ENCODE results near the gene SHC2.
"Not testable (repeated sequence)": the region's sequence is repeated elsewhere in the genome, so short reads cannot be mapped to it uniquely, and the experiment has no call there.

SHC2 gene

DNA sequence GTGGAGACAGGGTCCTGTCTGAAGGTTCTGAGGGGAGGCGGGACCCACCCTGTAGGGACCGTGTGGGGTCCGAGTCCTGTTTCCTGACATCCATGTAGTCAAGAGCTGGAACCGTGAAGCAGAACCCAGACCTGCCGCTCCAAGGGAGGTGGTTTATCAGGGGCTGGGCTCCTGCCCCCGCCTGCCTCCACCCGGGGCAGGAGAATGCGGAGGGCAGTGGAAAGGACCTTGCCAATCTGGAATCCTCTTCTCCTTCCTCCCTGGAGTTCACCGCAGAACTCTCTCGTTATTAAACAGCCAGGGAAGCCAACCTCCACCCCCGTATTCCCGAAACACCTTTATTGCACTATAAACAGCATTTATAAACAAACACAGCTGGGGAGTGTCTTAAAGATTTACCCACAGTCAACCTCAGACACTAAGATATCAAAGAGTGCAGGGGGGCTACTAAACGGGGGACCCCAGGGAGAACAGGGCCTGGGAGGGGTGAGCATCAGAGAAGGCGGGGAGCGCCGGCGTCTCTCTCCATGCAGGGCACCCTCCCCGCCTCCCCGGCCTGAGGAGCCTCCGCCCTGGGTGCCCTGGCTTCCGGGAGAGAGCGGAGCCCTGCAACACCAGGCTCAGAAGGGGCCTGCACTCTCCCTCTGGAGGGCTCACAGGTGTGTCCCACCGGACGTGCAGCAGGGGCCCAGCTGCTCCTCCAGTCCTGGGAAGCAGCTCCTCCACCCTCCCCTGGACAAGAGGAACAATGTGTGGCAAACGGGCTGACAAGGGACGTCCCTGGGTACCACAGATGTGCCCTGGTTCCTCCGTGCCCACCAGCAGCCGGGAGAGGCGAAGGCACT is 55.5 kb downstream of the SHC2 start:
- no peak for DNase-seq

DNA sequence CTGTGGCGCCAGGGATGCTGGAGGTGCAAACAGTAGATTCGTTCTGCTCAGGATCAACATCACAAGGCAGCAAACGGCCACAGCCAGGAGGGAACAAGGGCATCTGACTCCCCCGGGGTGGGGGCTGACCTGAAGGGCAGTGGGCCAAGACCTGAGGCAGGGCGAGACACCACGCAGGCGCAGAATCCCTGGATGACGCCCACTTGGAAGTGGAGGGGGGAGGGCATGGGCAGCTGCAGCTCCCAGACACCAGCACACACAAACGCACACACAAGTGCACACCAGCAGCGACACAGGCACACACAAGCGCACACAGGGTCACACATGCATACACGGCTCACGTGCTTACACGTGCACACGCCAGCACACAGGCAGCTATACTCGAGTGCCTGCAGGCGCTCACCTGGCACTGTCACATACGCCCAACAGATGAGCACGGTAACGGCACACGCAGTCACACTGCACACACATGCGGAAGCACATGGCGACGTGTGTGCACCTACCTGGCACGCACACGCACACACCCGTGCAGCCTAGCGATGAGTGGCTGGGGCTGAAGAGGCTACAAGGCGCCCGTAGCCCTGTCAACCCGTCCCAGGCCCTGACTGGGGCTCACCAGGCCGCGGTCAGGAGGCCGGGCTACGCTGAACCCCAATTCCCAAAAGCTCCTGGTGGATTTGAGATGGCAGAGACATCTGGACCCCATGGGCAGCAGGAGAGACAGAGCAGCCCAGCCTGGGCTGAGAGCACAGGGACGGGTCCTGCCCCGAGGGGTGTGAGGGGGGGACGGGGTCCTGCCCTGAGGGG is 57.4 kb downstream of the SHC2 start:
- DNase-seq, result no peak

DNA sequence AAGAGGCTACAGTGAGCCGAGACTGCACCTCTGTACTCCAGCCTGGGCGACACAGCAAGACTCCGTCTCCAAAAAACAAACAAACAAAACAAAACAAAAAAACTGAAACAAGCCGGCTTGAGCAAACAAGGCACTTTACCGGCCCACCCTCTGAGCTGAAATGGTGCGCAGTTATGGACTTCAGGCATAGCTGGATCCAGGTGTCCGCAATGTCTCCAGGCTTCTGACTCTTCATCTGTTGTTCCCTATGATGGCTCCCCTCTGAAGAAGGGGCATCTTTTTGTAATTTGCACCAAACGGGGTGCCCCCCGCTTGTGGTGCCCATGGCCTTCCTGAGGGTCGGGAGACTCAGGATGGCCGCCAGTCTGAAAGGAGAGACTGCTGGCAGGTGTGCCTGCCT is 58.0 kb downstream of the SHC2 start:
- no peak for DNase-seq

DNA sequence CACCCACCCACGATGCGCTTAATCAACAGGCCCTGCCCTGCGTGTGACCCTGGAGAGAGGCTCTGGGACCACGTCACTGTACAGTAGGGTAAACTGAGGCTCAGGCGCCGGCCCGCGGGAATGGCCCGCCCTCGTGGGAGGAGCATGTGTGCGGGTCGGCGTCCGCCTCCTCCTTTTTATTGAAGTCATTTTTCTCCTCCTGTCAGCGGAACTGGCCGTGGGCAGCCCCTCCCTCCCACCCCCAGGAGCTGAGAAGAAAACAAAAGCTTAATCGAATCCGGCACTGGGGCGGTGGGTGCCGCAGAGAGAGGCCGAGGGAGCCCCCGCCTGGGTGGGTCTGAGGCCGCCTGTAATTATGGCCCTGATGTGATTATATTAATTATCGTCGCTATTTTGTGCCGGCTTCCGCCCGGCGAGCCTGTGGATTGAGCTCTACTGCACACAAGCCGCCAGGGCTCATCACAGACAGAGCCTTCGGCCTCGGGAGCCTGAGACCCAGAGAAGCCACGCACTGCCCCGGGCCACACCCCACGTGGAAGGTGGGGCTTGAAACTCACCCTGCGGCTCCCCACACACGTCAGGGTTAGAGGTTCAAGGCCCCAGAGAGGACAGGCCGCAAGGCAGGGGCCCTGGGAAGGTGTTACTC is 58.8 kb downstream of the SHC2 start:
- no peak for DNase-seq

DNA sequence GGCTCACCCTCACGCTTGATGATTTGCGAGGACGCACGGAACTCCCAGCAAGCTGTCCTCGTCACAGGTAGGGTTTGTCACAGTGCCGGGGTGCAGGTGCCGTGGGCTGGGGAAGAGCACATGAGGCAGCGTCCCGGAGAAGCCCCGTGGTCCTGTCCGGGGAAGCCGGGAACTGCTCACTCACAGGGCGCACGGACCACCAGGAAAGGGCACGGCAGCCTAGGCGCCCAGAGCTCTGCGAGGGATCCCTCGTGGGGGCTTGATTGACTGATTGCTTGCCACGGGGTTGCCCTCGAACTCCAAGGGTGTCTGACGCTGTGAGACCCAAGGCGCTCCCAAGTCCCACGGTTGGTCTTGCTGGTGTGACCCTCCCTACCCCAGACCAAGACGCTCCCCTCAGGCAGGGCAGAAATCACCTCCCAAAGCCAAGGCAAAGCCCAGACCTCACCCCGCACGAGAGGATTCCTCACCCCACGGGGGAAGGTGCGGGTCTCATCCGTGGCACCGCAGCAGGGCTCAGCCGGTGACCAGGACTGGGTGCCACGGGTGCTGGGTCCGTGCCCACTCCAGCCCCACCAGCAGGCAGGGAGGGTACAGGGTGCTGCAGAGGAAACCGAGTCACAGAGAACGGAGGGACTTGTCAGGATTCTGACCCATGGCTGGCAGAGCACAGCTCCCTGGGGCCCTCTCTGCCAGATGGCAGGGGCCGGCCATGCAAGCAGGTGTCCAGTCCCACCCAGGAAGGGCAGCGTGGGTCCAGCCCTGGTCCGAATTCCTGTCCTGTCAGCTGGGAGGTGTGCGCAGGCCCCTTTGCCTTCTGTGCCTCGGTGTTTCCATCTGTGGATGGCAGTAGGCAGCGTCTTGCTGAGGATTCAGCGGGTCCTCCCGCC is 59.6 kb downstream of the SHC2 start:
- DNase-seq, result no peak

DNA sequence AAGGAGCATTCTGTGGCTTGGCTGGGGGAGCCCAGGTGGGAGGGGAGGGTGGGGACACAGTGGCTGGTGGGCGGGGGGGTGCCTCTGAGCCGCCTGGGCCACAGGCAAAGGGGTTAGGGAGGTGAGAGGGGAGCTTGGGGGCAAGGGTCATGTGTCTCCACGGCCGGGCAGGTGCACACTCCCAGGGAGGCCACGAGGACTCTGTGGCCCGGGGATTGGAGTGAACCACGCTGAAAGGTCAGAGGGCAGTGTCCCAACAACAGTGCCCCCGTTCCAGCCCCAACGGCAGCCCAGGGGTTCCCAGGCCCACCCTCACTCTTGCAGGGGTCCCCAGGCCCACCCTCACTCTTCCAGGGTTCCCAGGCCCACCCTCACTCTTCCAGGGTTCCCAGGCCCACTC is 61.5 kb downstream of the SHC2 start:
- no peak for DNase-seq

DNA sequence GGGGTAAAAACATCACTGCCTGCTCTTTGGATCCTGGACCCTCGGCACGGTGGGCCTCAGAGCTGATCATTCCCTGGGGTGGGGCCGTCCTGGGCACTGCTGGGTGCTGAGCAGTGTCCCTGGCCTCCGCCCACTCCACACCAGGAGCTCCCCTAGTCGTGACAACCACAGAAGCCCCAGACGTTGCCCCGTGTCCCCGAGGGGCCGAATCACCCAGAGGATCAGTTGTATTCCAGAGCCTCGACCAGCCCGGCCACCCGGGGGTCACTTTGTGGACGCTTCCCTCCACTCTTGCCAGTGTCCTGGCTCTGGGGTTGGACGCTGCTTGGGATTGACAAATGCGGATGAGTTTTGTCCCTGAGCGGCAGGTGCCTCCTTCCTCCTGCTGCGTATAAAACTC is 62.1 kb downstream of the SHC2 start:
- no peak for DNase-seq

DNA sequence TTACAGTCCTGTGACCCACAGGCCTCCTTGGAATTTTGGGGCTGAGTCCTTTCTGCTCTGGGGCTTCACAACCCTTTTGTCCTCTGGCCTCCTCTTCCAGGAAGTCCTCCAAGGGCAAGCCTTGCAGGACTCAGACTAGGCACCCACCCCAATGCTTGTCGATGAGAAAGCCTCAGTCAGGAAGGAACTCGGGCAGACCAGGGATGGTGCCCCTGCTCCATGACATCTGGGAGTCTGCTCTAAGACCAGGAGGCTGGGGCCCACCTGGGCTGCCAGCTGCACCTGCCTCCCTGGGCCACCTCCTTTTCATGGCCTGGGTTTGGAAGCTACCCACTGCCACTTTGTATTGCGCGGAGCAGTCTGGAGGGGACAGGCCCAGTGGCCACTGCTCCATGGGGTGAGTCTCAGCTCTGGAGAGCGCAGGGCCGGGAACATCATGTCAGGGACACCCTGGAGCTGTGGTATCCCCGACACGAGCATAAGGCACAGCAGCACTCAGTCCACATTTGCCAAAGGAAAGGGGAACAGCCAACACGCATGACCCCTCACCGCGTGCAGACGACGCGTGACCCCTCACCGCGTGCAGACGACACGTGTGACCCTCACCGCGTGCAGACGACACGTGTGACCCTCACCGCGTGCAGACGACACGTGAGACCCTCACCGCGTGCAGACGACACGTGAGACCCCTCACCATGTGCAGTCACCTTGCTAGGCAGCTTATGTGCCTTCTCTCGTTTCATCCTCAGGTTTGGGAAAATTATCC is 62.7 kb downstream of the SHC2 start:
- DNase-seq, result no peak

DNA sequence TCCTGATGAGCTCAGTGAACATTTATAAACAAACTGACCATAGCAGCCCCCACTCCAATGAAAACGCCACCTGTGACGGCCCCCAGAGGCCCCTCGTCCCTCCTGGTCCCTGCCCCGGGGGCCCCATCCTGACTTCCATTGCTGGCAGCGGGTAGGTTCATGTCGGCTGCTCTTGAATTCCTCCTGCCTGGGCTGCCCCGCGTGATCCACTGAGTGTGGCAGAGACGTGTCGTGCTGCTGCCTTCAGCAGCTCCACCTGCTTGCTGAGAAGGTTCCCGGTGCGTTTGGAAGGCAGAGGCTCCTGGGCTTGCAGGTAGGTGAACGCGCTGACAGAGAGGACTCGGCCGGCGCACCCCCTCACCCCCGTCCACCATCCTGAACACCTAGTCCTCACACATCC is 63.5 kb downstream of the SHC2 start:
- no peak for DNase-seq

DNA sequence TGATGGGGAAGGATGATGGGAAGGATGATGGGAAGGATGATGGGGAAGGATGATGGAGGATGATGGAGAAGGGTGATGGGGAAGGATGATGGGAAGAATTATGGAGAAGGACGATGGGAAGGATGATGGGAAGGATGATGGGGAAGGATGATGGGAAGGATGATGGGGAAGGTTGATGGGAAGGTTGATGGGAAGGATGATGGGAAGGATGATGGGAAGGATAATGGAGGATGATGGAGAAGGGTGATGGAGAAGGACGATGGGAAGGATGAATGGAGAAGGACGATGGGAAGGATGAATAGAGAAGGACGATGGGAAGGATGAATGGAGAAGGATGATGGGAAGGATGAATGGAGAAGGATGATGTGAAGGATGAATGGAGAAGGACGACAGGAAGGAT is 65.4 kb downstream of the SHC2 start:
- no peak for DNase-seq

DNA sequence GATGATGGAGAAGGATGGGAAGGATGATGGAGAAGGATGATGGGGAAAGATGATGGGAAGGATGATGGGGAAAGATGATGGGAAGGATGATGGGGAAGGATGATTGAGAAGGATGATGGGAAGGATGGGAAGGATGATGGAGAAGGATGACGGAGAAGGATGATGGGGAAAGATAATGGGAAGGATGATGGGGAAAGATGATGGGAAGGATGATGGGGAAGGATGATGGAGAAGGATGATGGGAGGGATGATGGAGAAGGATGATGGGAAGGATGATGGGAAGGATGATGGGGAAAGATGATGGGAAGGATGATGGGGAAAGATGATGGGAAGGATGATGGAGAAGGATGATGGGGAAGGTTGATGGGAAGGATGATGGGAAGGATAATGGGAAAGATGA is 66.0 kb downstream of the SHC2 start:
- DNase-seq, result not testable (repeated sequence)

DNA sequence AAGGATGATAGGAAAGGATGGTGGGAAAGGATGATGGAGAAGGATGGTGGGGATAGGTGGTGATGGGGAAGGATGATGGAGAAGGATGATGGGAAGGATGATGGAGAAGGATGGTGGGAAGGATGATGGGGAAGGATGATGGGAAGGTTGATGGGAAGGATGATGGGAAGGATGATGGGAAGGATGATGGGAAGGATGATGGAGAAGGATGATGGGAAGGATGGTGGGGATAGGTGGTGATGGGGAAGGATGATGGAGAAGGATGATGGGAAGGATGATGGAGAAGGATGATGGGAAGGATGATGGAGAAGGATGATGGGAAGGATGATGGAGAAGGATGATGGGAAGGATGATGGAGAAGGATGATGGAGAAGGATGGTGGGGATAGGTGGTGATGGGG is 67.3 kb downstream of the SHC2 start:
- DNase-seq, result not testable (repeated sequence)

DNA sequence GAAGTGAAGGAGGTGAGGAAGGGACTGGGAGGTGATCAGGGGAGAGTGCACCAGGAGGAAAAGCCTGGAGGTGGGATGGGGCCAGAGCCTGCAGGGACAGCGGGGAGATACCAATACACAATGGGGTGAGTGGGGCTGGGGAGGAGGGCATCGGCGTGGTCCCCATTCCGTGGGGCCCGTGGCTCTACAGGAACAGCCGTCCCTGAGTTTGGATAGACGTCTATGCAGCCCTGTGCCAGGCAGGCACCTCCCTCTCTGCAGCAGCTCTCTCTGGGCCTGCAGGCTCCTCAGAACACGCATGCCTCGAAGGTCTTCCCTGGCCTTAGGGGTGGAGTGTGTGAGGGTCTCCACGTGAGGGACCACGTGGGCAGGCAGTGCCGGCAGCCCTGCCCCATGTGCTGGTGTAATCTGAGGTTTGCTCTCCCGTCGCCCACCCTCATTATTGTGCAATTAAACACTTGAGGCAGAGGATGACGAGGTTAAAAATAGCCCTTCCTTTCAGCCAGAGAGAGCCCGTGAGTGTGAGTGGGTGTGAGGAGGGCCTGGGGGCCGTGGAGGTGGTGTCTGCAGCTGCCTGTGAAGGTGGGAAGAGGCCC is 68.4 kb downstream of the SHC2 start:
- DNase-seq, result no peak

DNA sequence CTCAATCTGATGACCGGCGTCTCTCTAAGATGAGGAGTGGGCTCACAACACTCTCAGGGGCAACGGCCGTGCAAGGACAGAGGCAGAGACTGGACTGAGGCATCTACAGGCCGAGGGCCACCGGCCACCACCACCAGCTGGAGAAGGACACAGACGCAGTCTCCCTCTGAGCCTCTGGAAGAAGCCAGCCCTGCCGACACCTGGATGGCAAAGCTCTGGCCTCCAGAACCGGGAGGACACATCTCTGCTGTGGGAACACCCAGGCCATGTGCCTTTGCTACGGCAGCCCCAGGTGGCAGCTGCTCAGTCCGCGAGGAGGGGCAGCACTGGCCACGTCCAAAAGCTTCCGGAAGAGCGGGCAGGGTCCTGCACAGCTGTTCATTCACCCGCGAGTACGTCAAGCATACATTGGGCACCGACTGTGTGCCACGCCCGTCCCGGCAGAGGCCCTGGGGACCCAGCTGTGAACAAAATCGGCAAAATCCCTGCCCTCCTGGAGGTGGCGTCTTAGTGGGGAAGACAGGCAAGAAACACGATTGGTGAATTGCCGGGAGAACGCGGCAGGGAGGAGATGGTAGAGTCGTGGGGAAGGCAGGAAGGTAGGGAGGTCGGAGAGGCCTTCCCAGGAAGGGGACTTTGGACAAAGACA is 69.0 kb downstream of the SHC2 start:
- DNase-seq, result no peak

DNA sequence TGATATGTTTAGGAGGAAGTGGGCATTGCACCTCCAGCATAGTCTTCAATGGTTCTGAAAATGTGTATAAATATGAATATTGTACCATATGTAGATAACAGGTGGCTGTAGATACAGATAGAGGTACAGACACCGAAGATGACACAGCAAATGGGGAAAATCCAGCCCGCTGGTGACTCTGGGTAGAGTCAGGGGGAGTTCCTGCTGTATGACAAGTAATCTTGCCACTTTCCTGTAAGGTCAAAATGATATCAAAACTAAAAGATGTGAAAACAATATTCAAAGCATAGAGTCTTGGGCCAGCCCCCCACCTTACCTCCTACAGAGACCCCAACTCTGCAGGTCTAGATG is 69.7 kb downstream of the SHC2 start:
- DNase-seq, result no peak

DNA sequence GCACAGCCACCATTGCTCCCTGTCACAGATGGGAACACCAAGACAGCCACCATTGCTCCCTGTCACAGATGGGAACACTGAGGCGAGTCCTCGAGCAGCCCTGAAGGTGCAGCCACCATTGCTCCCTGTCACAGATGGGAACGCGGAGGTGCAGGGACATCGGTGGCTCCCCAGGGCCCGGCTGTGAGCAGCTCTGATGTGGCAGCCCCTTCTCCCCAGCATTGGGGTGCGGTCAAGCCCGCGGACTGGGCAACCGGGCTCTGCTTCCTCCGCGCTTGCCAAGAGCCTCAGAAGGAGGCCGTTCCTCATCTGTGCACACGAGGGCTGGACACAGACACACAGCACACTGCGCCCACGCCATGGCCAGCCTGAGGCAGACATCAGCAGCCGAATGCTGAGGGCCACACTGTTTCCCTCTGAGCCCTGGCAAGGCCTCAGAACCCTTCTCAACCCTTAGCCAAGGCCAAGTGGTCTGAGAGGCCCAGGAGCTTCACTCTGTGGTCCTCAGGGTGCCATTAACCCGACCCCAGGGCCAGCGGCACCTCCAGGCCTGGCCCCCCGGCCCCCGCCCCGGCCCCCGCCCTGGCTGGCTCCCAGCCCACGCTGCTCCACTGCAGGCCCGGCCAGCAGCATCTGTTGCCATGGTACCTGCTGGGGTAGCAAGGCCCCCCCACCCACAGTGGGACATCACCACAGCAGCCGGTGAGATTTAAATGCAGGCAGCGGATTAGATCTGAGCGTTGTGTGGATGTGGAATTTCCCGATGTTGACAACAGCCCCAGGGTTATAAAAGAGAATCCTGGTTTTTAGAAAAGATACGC is 70.2 kb downstream of the SHC2 start:
- DNase-seq, result no peak

DNA sequence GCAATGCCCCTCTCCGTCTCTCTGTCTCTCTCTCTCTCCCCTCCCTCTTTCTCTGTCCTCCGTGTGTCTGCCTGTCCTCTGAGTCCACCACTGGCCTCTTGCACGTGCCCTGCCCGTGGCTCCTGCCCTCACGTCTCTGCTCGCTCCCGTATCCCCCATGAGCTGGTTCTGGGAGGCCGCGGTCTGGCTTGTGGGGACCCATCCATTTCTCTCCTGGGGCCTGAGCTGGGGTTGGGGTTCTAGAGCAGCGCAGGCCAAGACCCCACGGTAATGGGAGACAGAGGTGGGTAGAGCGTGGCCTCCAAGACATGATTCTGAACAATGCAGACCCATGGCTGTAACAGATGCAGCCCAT is 70.9 kb downstream of the SHC2 start:
- DNase-seq, result no peak

DNA sequence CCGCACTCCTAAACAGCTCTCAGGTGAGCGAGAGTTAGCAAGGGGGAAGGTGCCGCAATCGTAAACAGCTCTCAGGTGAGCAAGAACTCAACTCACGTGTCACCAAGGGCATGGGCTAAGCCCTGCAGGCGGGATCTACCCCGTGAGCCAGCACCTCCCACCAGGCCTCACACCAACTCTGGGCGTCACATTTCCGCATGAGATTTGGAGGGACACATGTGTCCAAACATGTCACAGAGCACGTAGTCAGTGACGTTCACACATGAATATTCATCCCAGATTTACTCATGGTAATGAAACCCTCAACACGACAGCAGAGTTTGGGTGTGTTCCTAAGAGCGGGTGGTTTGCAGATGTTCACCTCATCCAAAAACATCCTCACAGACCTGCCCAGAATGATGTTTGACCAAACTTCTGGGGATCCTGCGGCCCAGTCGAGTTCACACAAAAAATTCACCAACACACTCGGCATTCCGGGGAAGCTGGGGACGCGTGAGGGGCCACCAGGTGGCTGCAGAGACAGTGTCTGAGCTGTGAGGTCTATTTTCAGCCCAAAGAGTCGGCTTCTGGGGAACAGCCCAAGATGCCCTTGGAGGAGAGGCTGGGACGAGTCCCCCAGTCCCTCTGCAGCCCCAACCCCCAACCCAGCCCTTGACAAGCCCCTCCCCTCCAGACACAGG is 71.4 kb downstream of the SHC2 start:
- DNase-seq, result no peak

DNA sequence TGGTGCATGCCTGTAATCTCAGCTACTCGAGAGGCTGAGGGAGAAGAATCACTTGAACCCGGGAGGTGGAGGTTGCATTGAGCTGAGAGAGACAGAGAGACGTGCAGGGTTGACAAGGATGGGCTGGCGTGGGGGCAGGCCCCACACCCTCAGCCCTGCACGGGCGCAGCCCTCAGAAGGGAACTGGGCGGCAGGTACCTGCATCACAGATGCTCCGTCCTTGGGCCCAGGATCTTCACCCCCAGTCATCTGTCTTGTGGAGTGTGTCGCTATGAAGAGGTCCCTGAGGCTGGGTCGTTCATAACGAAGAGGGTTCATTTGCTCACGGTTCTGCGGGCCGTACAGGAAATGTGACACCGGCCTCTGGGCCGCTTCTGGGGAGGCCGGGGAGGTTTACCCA is 72.1 kb downstream of the SHC2 start:
- no peak for DNase-seq

DNA sequence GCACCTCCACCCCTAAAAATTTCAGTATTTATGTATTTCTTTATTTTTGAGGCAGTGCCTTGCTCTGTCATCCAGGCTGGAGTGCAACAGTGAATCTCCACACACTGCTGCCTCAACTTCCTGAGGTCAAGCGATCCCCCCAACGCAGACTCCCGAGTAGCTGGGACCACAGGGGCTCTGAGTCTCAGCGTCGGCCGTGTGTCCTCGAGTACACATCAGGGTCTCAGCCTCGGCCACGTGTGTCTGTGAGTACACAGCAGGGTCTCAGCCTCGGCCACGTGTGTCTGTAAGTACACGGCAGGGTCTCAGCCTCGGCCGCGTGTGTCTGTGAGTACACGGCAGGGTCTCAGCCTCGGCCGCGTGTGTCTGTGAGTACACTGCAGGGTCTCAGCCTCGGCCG is 73.1 kb downstream of the SHC2 start:
- DNase-seq, result no peak
